OCI-LY7 (cell line): Measurements from ENCODE around the gene KRTAP10-8. TPM values are rescaled to one million over a fixed set of nuclear protein-coding genes. Genes with fewer than 3 reads are reported as not detected.

Experiments used
- BruUV-seq: library from RNA; stranded (reverse); fragments of 400-500 nt; replicated peaks from 2 replicates; lab custom pipeline; 2021; lab: Mats Ljungman, UMichigan
- CTCF ChIA-PET: fragments of 300-600 bp; sonication (Branson Sonifier 250); formaldehyde crosslinking; loops from one replicate; lab custom pipeline; 2022; ENCODE audit warnings: antibody characterized with exemption; ENCODE audit not compliant: unreplicated experiment; lab: Charles Lee
- POLR2A ChIA-PET: fragments of 300-600 bp; sonication (Branson Sonifier 250); formaldehyde crosslinking; loops from one replicate; lab custom pipeline; 2022; ENCODE audit warnings: antibody characterized with exemption; lab: Charles Lee
- DNase-seq: peaks from one replicate; pipeline ENCODE4 v3.0.0-alpha.2; 2015; ENCODE audit warnings: low spot score
- H2AFZ ChIP-seq: fragments of 200-600 bp; sonication (generic), shearing (Covaris generic); 2 replicates; pipeline ENCODE4 v1.6.1; 2014; ENCODE audit warnings: mild to moderate bottlenecking, antibody characterized with exemption, low read length, moderate library complexity
- H3K27ac ChIP-seq: fragments of 200-600 bp; sonication (generic); 2 replicates; pipeline ENCODE4 v1.5.1; 2014; ENCODE audit warnings: mixed run types, low read depth, mild to moderate bottlenecking, moderate library complexity, low read length, inconsistent platforms; ENCODE audit not compliant: poor library complexity, severe bottlenecking
- H3K36me3 ChIP-seq: fragments of 200-600 bp; sonication (generic); 2 replicates; pipeline ENCODE4 v1.6.1; 2014; ENCODE audit warnings: mild to moderate bottlenecking, antibody characterized with exemption, low read length, moderate library complexity, mixed read lengths; ENCODE audit not compliant: insufficient read depth
- H3K4me1 ChIP-seq: fragments of 200-600 bp; sonication (generic); 2 replicates; pipeline ENCODE4 v1.5.1; 2014; ENCODE audit warnings: mild to moderate bottlenecking, low read length; ENCODE audit not compliant: insufficient read depth, poor library complexity, severe bottlenecking
- H3K4me2 ChIP-seq: fragments of 200-600 bp; sonication (generic); 2 replicates; pipeline ENCODE4 v1.6.1; 2014; ENCODE audit warnings: mild to moderate bottlenecking, low read length
- H3K4me3 ChIP-seq: fragments of 200-600 bp; sonication (generic); 2 replicates; pipeline ENCODE4 v1.5.1; 2014; ENCODE audit warnings: mild to moderate bottlenecking, low read depth, low read length; ENCODE audit not compliant: poor library complexity, severe bottlenecking
- H3K79me2 ChIP-seq: fragments of 200-600 bp; sonication (generic); 2 replicates; pipeline ENCODE4 v1.6.1; 2016; ENCODE audit warnings: low read depth, mild to moderate bottlenecking, low read length, moderate library complexity, mixed read lengths; ENCODE audit not compliant: insufficient read depth
- H3K9me2 ChIP-seq: fragments of 200-600 bp; sonication (generic); 2 replicates; pipeline ENCODE4 v1.6.1; 2016; ENCODE audit warnings: mild to moderate bottlenecking, low read length, mixed read lengths; ENCODE audit not compliant: insufficient read depth
- H3K9me3 ChIP-seq: fragments of 200-600 bp; sonication (generic); 2 replicates; pipeline ENCODE4 v1.6.1; 2014; ENCODE audit warnings: mild to moderate bottlenecking, mixed run types, low read length, mixed read lengths
- H4K20me1 ChIP-seq: fragments of 200-600 bp; sonication (generic); 2 replicates; pipeline ENCODE4 v1.6.1; 2014; ENCODE audit warnings: mild to moderate bottlenecking, antibody characterized with exemption, low read length, moderate library complexity, mixed read lengths; ENCODE audit not compliant: insufficient read depth
- CTCF ChIP-seq: fragments of 200-600 bp; sonication (generic); conservative IDR thresholded peaks from 2 replicates; pipeline ENCODE4 v1.5.1; 2014; ENCODE audit warnings: mild to moderate bottlenecking, antibody characterized with exemption, low read length, moderate library complexity, mixed read lengths
- EZH2phosphoT487 ChIP-seq: fragments of 200-600 bp; sonication (generic); IDR thresholded peaks from 2 replicates; pipeline ENCODE4 v1.6.1; 2018; ENCODE audit warnings: low read depth, borderline replicate concordance, mild to moderate bottlenecking, mixed run types, antibody characterized with exemption, low read length, moderate library complexity, mixed read lengths
- intact Hi-C: fragments of 100-400 bp; cut with micrococcal nuclease; formaldehyde crosslinking; loops from one replicate; pipeline ENCODE4 v1.10.0; 2022; ENCODE audit not compliant: unreplicated experiment
- total RNA-seq, 2 experiments: library from RNA; depleted of rRNA in 1 of 2; stranded (reverse); fragments of >200 nt in 1 of 2; shearing (Covaris generic) in 1 of 2; gene quantifications; 2 replicates each; pipeline ENCODE4 v1.2.3, GENCODE V29; 2014 to 2022

Gene KRTAP10-8
- total RNA-seq, 2 experiments from 2014 or later, result not detected

GRCh38 chr21:44574457-44575306 is 37.2 kb upstream of the KRTAP10-8 start:
- POLR2A ChIA-PET, result no interaction called here
- no peaks in the 10 kb centered on the region for H3K9me2 ChIP-seq
- CTCF ChIA-PET, result no interaction called here
- intact Hi-C loops, result no loop called here
- H3K36me3 ChIP-seq, result no peaks in the 10 kb centered on the region
- no peaks in the 10 kb centered on the region for H3K4me1 ChIP-seq
- no TSS peak for BruUV-seq
- H4K20me1 ChIP-seq, result no peaks in the 10 kb centered on the region
- TF ChIP-seq EZH2phosphoT487, result no peak
- no peak for TF ChIP-seq CTCF
- H3K4me2 ChIP-seq, result no peak overlapping the region
- H3K27ac ChIP-seq, result no peak overlapping the region
- no peak overlapping the region for H3K4me3 ChIP-seq
- H3K79me2 ChIP-seq, result no peaks in the 10 kb centered on the region
- DNase-seq, result no peak
- H3K9me3 ChIP-seq, result no peaks in the 10 kb centered on the region
- no peak overlapping the region for H2AFZ ChIP-seq

GRCh38 chr21:44575307-44576024 is 36.4 kb upstream of the KRTAP10-8 start:
- CTCF ChIA-PET, result no interaction called here

More at GRCh38 chr21:44575307-44576024, 36.4 kb upstream of the KRTAP10-8 start:
- H3K36me3 ChIP-seq, result no peaks in the 10 kb centered on the region
- H3K27ac ChIP-seq, result no peak overlapping the region
- H3K9me3 ChIP-seq, result no peaks in the 10 kb centered on the region
- no peak overlapping the region for H3K4me3 ChIP-seq
- H3K4me1 ChIP-seq, result no peaks in the 10 kb centered on the region
- H3K9me2 ChIP-seq, result no peaks in the 10 kb centered on the region
- no TSS peak for BruUV-seq
- H2AFZ ChIP-seq, result no peak overlapping the region
- H4K20me1 ChIP-seq, result no peaks in the 10 kb centered on the region
- POLR2A ChIA-PET, result no interaction called here
- H3K79me2 ChIP-seq, result no peaks in the 10 kb centered on the region
- no peak overlapping the region for H3K4me2 ChIP-seq
- TF ChIP-seq EZH2phosphoT487 (no peak), CTCF (no peak)
- no peak for DNase-seq
- intact Hi-C loops, result no loop called here
